VCaP (cell line): ENCODE data around the gene IPO13.

Experiments
- H3K27ac ChIP-seq: fragments of 450-650 bp; 2 replicates; pipeline ENCODE4 v1.5.1; 2017
- CTCF ChIP-seq: fragments of 450-650 bp; conservative IDR thresholded peaks from 2 replicates; pipeline ENCODE4 v1.5.1; 2017; ENCODE audit warnings: mild to moderate bottlenecking, moderate library complexity

The IPO13 gene

GRCh38 chr1:43973981-43974442, 27.3 kb downstream of the IPO13 start:
- TF ChIP-seq CTCF = no peak

GRCh38 chr1:43974443-43975248, 27.9 kb downstream of the IPO13 start, which contains the start of gene ATP6V0B:
TSS of gene ATP6V0B (plus strand) at chr1:43974960. CDS start at chr1:43975041, 81 bp downstream.
- no peak for TF ChIP-seq CTCF
- H3K27ac ChIP-seq = peak within 1 kb of the TSS; percentile 90

More at GRCh38 chr1:43973981-43974442, 27.3 kb downstream of the IPO13 start:
- peak overlapping the region; percentile 90 for H3K27ac ChIP-seq

- peak overlapping the region; percentile 90 for H3K27ac ChIP-seq
- TF ChIP-seq CTCF = no peak
Measured at GRCh38 chr1:43975249-43975961, 28.7 kb downstream of the IPO13 start.

GRCh38 chr1:43976045-43976444, 29.3 kb downstream of the IPO13 start:
- H3K27ac ChIP-seq = peak overlapping the region; percentile 90
- TF ChIP-seq CTCF = 0 out of 2 replicates have a peak, but pooled peaks have one; percentile 14

GRCh38 chr1:43976890-43977289, 30.1 kb downstream of the IPO13 start:
- TF ChIP-seq CTCF = no peak
- H3K27ac ChIP-seq = no peak overlapping the region

- TF ChIP-seq CTCF = no peak
- H3K27ac ChIP-seq = peak overlapping the region; percentile 76; the same call in 1 of the 2 replicates
Measured at GRCh38 chr1:43977376-43978263, 30.9 kb downstream of the IPO13 start.
